ENCODE data around the gene MAN1C1.

Gene MAN1C1

GRCh38 chr1:25811384-25812082, 194.9 kb downstream of the MAN1C1 start:
- Histone ChIP-seq H3K4me3 (no peak overlapping the region), H3K27ac (no peak overlapping the region)
- no peak for TF ChIP-seq CTCF (IDR thresholded peaks at IDR 0.05)
- DNase-seq (ENCODE audit: low spot score) = no peak

- H3K4me3 ChIP-seq = no peak overlapping the region
- no peak for DNase-seq (ENCODE audit: low spot score)
- H3K27ac ChIP-seq = no peak overlapping the region
- TF ChIP-seq CTCF (IDR thresholded peaks at IDR 0.05) = no peak
These were observed 196.6 kb downstream of the MAN1C1 start for GRCh38 chr1:25813071-25813733.

- no peak for TF ChIP-seq CTCF (IDR thresholded peaks at IDR 0.05)
- no peak overlapping the region for H3K4me3 ChIP-seq
- H3K27ac ChIP-seq = no peak overlapping the region
- DNase-seq (ENCODE audit: low spot score) = peak; percentile 72
These were observed 197.3 kb downstream of the MAN1C1 start for GRCh38 chr1:25813734-25814471.

- no peak overlapping the region for H3K4me3 ChIP-seq
- H3K27ac ChIP-seq = no peak overlapping the region
- no peak for DNase-seq (ENCODE audit: low spot score)
- TF ChIP-seq CTCF (IDR thresholded peaks at IDR 0.05) = no peak
These were observed 198.0 kb downstream of the MAN1C1 start for GRCh38 chr1:25814549-25815087.

- DNase-seq (ENCODE audit: low spot score) = peak; percentile 69
- no peak overlapping the region for H3K4me3 ChIP-seq
- no peak for TF ChIP-seq CTCF (IDR thresholded peaks at IDR 0.05)
These were observed 198.9 kb downstream of the MAN1C1 start for GRCh38 chr1:25815208-25816111.

GRCh38 chr1:25816112-25816718, 199.6 kb downstream of the MAN1C1 start:
- no peak overlapping the region for H3K27ac ChIP-seq
- no peak overlapping the region for H3K4me3 ChIP-seq
- no peak for TF ChIP-seq CTCF (IDR thresholded peaks at IDR 0.05)
- peak; percentile 62 for DNase-seq (ENCODE audit: low spot score)

More at GRCh38 chr1:25815208-25816111, 198.9 kb downstream of the MAN1C1 start:
- no peak overlapping the region for H3K27ac ChIP-seq

All from coronary artery (tissue), 2 donors.